HL-60 (cell line): ENCODE measurements around the gene EMD.

Experiments
- DNase-seq, 2 experiments: peaks; one replicate each; pipeline ENCODE4 v3.0.0-alpha.2; 2010 to 2020; ENCODE audit warnings: low read depth in 1 of 2, low spot score in 1 of 2
- H3K27ac ChIP-seq: fragments of 250-450 bp; sonication (Bioruptor Pico); replicated peaks from 2 replicates; pipeline ENCODE4 v1.5.1; 2020; ENCODE audit warnings: mild to moderate bottlenecking, moderate library complexity
- H3K27me3 ChIP-seq: fragments of 250-450 bp; sonication (Bioruptor Pico); 2 replicates; pipeline ENCODE4 v1.5.1; 2021; ENCODE audit warnings: mild to moderate bottlenecking, moderate library complexity; ENCODE audit not compliant: insufficient read depth, poor library complexity, severe bottlenecking
- H3K4me3 ChIP-seq: replicated peaks from 2 replicates; pipeline ENCODE4 v1.5.1; 2011; ENCODE audit warnings: mild to moderate bottlenecking, control low read depth, low read length; ENCODE audit not compliant: insufficient read depth
- GABPA ChIP-seq: IDR thresholded peaks from 2 replicates; pipeline ENCODE4 v1.6.1; 2012; ENCODE audit warnings: low read depth
- POLR2AphosphoS5 ChIP-seq: IDR thresholded peaks from 2 replicates; pipeline ENCODE4 v1.6.1; 2012; ENCODE audit warnings: low read depth
- SPI1 ChIP-seq: IDR thresholded peaks from 2 replicates; pipeline ENCODE4 v1.6.1; 2012; ENCODE audit warnings: low read depth, mild to moderate bottlenecking, borderline replicate concordance
- TF ChIP-seq, protein P1 (sequence below): IDR thresholded peaks from one replicate; pipeline ENCODE4 v1.5.1; 2011; ENCODE audit warnings: low read length, control low read depth, inconsistent platforms; ENCODE audit not compliant: insufficient read depth
- TF ChIP-seq, protein P2 (sequence below): IDR thresholded peaks from 2 replicates; pipeline ENCODE4 v1.6.1; 2012; ENCODE audit warnings: low read depth; ENCODE audit not compliant: insufficient replicate concordance

The EMD gene

DNA sequence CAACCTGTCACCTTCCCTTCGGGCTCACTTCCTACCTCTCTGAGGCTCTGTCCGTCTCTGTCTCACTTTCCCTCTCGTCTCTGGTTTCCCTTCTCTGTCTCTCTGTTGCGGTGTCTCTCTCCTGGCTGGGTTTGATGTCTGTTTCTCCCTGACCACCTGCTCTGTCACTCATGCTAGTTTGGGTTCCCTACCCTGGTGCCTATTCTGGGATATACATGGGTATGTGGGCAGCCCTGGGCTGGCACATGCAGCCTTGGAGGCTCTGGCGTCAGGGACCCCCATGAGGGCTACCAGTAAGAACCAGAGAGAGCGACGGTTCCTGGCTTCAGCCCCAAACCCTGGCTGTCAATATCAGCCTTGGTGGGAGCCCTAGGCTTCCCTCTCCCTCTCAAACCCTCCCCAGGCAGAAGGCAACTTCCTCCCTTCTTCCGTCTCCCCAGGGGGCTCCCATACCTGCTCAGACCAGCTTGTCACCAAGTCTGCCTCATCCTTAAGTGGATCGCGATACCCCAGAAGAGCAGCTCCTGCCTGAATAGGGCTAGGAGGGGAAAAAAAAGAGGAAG lies 29.6 kb downstream of the EMD start:
- H3K27ac ChIP-seq: peak overlapping the region; percentile 54
- TF ChIP-seq SPI1 (peak; percentile 85), GABPA (no peak)
- H3K27me3 ChIP-seq: no peaks in the 10 kb centered on the region
- peak overlapping the region; percentile 33 for H3K4me3 ChIP-seq
- no peak for DNase-seq

DNA sequence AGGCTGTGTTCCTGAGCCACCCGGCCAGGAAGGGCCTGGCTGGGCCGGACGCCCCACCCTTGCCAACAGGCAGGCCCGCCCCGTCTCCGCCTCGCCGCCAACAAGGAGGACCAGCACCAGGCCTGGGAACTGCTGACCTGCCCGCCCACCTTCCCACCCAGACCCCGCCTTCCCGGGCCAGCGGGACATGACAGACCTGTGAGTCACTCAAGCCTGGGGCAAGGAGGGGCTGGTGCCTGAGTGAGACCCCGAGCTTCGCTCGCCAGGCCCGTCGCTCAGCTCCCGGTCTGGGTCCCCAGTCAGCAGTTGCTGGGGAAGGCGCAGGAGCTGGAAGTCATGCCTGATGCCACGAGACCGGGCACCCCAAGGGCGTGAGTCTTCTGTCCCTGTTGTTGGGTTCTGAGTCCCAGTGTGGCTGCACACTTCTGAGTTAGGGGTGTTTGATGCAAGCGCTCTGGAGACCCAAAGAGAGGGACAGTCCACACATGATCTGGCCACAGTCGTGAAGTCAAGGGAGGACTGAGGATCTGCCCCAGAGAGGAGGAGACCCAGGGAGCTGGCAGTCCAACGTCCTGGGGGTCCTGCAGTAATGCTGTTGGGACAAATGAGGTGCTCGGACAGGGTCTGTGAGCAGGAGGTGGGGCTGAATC lies 30.3 kb downstream of the EMD start, which contains the start of gene DNASE1L1:
TSS of gene DNASE1L1 (minus strand) at position 33 of the 650 bp plus-strand sequence. CDS start 3,686 bp downstream, outside the sequence.
- H3K27ac ChIP-seq: peak within 1 kb of the TSS; percentile 54
- peak within 1 kb of the TSS; percentile 33 for H3K4me3 ChIP-seq
- TF ChIP-seq GABPA (no peak), POLR2AphosphoS5 (no peak), SPI1 (no peak)
- TF ChIP-seq, protein P1, sequence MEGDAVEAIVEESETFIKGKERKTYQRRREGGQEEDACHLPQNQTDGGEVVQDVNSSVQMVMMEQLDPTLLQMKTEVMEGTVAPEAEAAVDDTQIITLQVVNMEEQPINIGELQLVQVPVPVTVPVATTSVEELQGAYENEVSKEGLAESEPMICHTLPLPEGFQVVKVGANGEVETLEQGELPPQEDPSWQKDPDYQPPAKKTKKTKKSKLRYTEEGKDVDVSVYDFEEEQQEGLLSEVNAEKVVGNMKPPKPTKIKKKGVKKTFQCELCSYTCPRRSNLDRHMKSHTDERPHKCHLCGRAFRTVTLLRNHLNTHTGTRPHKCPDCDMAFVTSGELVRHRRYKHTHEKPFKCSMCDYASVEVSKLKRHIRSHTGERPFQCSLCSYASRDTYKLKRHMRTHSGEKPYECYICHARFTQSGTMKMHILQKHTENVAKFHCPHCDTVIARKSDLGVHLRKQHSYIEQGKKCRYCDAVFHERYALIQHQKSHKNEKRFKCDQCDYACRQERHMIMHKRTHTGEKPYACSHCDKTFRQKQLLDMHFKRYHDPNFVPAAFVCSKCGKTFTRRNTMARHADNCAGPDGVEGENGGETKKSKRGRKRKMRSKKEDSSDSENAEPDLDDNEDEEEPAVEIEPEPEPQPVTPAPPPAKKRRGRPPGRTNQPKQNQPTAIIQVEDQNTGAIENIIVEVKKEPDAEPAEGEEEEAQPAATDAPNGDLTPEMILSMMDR: no peak
- TF ChIP-seq, protein P2, sequence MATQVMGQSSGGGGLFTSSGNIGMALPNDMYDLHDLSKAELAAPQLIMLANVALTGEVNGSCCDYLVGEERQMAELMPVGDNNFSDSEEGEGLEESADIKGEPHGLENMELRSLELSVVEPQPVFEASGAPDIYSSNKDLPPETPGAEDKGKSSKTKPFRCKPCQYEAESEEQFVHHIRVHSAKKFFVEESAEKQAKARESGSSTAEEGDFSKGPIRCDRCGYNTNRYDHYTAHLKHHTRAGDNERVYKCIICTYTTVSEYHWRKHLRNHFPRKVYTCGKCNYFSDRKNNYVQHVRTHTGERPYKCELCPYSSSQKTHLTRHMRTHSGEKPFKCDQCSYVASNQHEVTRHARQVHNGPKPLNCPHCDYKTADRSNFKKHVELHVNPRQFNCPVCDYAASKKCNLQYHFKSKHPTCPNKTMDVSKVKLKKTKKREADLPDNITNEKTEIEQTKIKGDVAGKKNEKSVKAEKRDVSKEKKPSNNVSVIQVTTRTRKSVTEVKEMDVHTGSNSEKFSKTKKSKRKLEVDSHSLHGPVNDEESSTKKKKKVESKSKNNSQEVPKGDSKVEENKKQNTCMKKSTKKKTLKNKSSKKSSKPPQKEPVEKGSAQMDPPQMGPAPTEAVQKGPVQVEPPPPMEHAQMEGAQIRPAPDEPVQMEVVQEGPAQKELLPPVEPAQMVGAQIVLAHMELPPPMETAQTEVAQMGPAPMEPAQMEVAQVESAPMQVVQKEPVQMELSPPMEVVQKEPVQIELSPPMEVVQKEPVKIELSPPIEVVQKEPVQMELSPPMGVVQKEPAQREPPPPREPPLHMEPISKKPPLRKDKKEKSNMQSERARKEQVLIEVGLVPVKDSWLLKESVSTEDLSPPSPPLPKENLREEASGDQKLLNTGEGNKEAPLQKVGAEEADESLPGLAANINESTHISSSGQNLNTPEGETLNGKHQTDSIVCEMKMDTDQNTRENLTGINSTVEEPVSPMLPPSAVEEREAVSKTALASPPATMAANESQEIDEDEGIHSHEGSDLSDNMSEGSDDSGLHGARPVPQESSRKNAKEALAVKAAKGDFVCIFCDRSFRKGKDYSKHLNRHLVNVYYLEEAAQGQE: no peak
- DNase-seq: peak; percentile 78 to 86
- H3K27me3 ChIP-seq: no peaks in the 10 kb centered on the region

DNA sequence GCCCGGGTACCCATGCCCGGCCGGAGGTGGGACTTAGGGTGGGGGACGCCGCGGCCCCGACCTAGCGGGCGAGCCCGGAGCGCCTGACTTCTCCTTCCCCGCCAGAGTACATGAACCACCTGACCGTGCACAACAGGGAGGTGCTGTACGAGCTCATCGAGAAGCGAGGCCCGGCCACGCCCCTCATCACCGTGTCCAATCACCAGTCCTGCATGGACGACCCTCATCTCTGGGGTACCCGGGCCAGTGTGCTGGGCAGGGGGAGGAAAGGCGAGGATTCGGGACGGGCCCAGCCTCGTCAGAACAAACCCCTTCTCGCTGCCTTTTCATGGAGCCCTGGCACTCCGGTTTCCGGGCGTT lies 32.9 kb downstream of the EMD start:
- no peaks in the 10 kb centered on the region for H3K27me3 ChIP-seq
- DNase-seq: peak; percentile 46 to 64
- no peak for TF ChIP-seq GABPA
- TF ChIP-seq, protein P1: no peak
- no peak for TF ChIP-seq POLR2AphosphoS5
- no peak for TF ChIP-seq SPI1
- TF ChIP-seq, protein P2: no peak
- peak overlapping the region; percentile 93 for H3K27ac ChIP-seq
- peak overlapping the region; percentile 62 for H3K4me3 ChIP-seq

DNA sequence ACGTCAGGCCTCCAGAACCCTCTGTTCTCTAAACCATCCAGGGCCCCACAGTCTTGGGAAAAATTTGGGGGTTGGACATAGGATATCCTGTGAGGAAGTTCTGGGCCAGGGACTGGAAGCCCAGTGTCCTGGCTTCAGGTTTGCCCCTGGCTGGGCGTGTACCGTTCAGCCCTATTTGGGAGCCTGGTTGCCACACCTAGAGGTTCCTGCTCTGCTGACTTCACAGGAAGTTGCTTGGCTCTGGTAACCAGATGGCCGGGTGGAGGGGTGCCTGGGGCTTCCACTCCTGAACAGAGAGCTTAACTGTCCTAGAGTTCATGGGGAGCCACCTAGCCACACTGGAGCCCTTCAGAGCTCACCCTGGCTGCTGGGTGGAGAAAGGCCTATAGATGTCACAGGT lies 33.4 kb downstream of the EMD start:
- Histone ChIP-seq H3K27me3 (no peaks in the 10 kb centered on the region), H3K4me3 (peak overlapping the region; percentile 62), H3K27ac (peak overlapping the region; percentile 93)
- TF ChIP-seq POLR2AphosphoS5: no peak
- TF ChIP-seq GABPA: no peak
- no peak for TF ChIP-seq SPI1
- TF ChIP-seq, protein P2: no peak
- TF ChIP-seq, protein P1: no peak
- DNase-seq: peak; percentile 70 to 91
